ENCODE measurements around the gene FHL3.

DNA sequence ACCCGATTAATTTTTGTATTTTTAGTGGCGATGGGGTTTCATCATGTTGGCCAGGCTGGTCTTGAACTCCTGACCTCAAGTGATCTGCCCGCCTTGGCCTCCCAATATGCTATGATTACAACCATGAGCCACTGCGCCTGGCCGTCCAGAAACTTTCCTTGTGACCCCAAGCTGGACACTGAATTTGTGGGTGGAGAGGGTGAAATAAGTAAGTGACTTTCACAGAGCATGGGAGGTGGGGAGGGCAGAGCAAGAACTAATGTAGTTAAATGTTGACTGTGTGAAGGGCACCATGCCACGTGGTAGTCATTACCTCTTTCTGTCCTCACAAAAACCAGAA is 4.5 kb upstream of the FHL3 start:
- no peak for TF ChIP-seq GABPA (IDR thresholded peaks at IDR 0.05; ENCODE audit: low read depth)
- no peak for TF ChIP-seq EP300 (IDR thresholded peaks at IDR 0.05; ENCODE audit: borderline replicate concordance in 1 of 2, low read depth in 1 of 2, low read length in 1 of 2)
- TF ChIP-seq, protein P1, sequence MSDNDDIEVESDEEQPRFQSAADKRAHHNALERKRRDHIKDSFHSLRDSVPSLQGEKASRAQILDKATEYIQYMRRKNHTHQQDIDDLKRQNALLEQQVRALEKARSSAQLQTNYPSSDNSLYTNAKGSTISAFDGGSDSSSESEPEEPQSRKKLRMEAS (IDR thresholded peaks at IDR 0.05; ENCODE audit: low read depth), result no peak
- no peak for TF ChIP-seq TEAD4 (IDR thresholded peaks at IDR 0.05; ENCODE audit: borderline replicate concordance, insufficient read depth)
- TF ChIP-seq, protein P2, sequence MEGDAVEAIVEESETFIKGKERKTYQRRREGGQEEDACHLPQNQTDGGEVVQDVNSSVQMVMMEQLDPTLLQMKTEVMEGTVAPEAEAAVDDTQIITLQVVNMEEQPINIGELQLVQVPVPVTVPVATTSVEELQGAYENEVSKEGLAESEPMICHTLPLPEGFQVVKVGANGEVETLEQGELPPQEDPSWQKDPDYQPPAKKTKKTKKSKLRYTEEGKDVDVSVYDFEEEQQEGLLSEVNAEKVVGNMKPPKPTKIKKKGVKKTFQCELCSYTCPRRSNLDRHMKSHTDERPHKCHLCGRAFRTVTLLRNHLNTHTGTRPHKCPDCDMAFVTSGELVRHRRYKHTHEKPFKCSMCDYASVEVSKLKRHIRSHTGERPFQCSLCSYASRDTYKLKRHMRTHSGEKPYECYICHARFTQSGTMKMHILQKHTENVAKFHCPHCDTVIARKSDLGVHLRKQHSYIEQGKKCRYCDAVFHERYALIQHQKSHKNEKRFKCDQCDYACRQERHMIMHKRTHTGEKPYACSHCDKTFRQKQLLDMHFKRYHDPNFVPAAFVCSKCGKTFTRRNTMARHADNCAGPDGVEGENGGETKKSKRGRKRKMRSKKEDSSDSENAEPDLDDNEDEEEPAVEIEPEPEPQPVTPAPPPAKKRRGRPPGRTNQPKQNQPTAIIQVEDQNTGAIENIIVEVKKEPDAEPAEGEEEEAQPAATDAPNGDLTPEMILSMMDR (IDR thresholded peaks at IDR 0.05), result no peak
- TF ChIP-seq, protein P3, sequence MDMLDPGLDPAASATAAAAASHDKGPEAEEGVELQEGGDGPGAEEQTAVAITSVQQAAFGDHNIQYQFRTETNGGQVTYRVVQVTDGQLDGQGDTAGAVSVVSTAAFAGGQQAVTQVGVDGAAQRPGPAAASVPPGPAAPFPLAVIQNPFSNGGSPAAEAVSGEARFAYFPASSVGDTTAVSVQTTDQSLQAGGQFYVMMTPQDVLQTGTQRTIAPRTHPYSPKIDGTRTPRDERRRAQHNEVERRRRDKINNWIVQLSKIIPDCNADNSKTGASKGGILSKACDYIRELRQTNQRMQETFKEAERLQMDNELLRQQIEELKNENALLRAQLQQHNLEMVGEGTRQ (IDR thresholded peaks at IDR 0.05; ENCODE audit: borderline replicate concordance, low read depth, low read length), result no peak
- no peak for TF ChIP-seq POLR2AphosphoS5 (IDR thresholded peaks at IDR 0.05; ENCODE audit: low read depth, low read length)
- no peak for TF ChIP-seq JUND (IDR thresholded peaks at IDR 0.05)
- no peak for TF ChIP-seq TCF12 (IDR thresholded peaks at IDR 0.05)
- TF ChIP-seq GATA2 (CRISPR knock-in tag; IDR thresholded peaks at IDR 0.05), result no peak
- no peak for TF ChIP-seq MXI1 (IDR thresholded peaks at IDR 0.05; ENCODE audit: low read depth, low read length)
- TF ChIP-seq, protein P4, sequence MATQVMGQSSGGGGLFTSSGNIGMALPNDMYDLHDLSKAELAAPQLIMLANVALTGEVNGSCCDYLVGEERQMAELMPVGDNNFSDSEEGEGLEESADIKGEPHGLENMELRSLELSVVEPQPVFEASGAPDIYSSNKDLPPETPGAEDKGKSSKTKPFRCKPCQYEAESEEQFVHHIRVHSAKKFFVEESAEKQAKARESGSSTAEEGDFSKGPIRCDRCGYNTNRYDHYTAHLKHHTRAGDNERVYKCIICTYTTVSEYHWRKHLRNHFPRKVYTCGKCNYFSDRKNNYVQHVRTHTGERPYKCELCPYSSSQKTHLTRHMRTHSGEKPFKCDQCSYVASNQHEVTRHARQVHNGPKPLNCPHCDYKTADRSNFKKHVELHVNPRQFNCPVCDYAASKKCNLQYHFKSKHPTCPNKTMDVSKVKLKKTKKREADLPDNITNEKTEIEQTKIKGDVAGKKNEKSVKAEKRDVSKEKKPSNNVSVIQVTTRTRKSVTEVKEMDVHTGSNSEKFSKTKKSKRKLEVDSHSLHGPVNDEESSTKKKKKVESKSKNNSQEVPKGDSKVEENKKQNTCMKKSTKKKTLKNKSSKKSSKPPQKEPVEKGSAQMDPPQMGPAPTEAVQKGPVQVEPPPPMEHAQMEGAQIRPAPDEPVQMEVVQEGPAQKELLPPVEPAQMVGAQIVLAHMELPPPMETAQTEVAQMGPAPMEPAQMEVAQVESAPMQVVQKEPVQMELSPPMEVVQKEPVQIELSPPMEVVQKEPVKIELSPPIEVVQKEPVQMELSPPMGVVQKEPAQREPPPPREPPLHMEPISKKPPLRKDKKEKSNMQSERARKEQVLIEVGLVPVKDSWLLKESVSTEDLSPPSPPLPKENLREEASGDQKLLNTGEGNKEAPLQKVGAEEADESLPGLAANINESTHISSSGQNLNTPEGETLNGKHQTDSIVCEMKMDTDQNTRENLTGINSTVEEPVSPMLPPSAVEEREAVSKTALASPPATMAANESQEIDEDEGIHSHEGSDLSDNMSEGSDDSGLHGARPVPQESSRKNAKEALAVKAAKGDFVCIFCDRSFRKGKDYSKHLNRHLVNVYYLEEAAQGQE (IDR thresholded peaks at IDR 0.05; ENCODE audit: low read depth, low read length), result no peak
- TF ChIP-seq SIN3A (IDR thresholded peaks at IDR 0.05; ENCODE audit: borderline replicate concordance, low read depth, low read length), result no peak
